Myometrial cell (primary cell): ENCODE data around the gene PCDHGA1. TPM values are rescaled to one million over a fixed set of nuclear protein-coding genes. Genes with fewer than 3 reads are reported as not detected.

Experiments
- total RNA-seq: library from RNA; depleted of rRNA; stranded (reverse); fragments of >200 nt; gene quantifications from 2 replicates; pipeline ENCODE4 v1.2.3, GENCODE V29; 2015

The PCDHGA1 gene
- total RNA-seq, 1 donor from 2014 or later: not detected

DNA sequence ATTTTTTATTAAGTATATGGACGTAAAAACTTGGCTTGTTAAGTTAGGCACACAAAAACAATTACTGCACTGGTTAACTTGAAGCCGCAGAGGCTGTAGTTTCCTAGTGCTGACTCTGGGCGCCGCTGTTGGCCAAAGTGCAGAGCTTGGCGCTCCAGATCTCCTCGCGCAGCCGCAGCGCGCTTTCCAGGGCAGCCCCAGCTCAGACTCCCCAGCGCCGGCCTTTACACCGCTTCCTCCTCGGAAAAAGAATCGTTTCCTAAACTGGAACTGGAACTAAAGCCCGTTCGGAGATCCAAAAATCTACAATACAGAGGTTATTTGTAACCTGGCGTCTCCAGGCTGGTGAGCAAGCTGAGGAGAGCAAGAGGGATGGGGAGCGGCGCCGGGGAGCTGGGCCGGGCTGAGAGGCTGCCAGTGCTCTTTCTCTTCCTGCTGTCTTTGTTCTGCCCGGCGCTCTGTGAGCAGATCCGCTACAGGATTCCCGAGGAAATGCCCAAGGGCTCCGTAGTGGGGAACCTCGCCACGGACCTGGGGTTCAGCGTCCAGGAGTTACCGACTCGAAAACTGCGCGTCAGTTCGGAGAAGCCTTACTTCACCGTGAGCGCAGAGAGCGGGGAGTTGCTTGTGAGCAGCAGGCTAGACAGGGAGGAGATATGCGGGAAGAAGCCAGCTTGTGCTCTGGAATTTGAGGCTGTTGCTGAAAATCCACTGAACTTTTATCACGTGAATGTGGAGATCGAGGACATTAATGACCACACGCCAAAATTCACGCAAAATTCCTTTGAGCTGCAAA, 67.6 kb downstream of the PCDHGA1 start, which contains the start of gene PCDHGB5:
Gene PCDHGB5, plus strand, starts transcription at position 192 of the 796 bp plus-strand sequence. Its CDS starts 181 bp downstream, at position 373.

GRCh38 chr5:141402553-141403243, 72.4 kb downstream of the PCDHGA1 start, which contains the start of gene PCDHGA9:
Gene PCDHGA9, plus strand, starts transcription at chr5:141402778. Its CDS starts 175 bp downstream, at chr5:141402953.

DNA sequence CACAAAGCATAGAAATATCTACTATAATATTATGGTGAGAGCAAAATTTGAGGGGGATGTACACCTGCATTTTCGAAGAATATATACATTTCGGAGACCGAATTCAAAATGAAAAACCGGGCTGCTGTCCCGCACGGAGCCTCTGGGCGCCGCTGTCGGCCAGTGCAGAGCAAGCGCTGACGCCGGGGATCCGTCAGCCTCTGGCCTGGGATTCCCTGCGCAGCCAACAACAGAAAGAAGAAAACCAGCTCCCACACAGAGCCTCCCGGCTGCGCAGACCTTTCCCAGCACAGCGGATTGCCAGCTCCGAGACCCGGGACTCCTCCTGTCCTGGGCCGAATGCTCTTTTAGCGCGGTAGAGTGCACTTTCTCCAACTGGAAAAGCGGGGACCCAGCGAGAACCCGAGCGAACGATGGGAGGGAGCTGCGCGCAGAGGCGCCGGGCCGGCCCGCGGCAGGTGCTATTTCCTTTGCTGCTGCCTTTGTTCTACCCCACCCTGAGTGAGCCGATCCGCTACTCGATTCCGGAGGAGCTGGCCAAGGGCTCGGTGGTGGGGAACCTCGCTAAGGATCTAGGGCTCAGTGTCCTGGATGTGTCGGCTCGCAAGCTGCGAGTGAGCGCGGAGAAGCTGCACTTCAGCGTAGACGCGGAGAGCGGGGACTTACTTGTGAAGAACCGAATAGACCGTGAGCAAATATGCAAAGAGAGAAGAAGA, 77.6 kb downstream of the PCDHGA1 start, which contains the start of gene PCDHGB6:
Gene PCDHGB6, plus strand, starts transcription at position 232 of the 716 bp plus-strand sequence. Its CDS starts 182 bp downstream, at position 414.

DNA sequence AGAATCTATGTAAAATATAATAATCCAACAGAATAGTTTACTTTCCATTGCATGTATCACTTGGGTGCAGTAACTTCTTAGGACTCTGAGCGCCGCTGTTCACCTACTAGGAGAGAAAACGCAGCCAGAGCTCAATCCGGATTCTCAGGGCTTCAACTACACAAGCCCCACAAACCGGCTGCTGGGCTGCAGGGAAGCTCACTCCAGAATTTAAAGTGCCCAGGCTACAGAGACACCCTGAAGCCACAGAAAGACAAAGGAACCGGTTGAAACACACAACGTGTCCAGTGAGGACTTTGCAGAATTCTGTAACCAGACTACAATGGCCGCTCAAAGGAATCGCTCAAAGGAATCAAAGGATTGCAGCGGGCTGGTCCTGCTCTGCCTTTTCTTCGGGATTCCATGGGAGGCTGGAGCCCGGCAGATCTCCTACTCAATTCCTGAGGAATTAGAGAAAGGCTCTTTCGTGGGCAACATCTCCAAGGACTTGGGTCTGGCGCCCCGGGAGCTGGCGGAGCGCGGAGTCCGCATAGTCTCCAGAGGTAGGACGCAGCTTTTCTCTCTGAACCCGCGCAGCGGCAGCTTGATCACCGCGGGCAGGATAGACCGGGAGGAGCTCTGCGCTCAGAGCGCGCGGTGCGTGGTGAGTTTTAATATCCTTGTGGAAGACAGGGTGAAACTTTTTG, 82.7 kb downstream of the PCDHGA1 start, which contains the start of gene PCDHGA10:
Gene PCDHGA10, plus strand, starts transcription at position 134 of the 686 bp plus-strand sequence. Its CDS starts 189 bp downstream, at position 323.

GRCh38 chr5:141417494-141418172, 87.3 kb downstream of the PCDHGA1 start, which contains the start of gene PCDHGB7:
Gene PCDHGB7, plus strand, starts transcription at chr5:141417677. Its CDS starts 183 bp downstream, at chr5:141417860.

DNA sequence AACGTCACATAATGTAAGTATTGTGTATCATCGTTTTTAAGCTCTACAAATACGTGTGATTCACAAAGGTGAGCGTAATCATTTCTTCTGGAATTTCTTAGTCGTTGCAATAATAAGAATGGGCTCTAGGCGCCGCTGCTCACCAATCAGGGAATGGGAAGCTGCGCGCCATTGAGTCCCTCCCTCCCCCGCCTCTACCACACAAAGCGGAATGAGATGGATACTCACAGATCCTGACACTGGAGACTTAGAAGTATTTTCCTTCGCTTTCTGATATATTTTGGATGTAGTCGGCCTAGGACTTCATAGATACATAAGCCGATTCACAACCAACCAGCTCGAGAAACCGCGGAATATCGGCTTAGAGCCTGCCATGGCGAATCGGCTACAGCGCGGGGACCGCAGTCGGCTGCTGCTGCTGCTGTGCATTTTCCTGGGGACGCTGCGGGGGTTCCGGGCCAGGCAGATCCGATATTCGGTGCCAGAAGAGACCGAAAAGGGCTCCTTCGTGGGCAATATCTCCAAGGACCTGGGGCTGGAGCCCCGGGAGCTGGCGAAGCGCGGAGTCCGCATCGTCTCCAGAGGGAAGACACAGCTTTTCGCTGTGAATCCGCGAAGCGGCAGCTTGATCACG, 90.7 kb downstream of the PCDHGA1 start, which contains the start of gene PCDHGA11:
Gene PCDHGA11, plus strand, starts transcription at position 197 of the 634 bp plus-strand sequence. Its CDS starts 177 bp downstream, at position 374.

DNA sequence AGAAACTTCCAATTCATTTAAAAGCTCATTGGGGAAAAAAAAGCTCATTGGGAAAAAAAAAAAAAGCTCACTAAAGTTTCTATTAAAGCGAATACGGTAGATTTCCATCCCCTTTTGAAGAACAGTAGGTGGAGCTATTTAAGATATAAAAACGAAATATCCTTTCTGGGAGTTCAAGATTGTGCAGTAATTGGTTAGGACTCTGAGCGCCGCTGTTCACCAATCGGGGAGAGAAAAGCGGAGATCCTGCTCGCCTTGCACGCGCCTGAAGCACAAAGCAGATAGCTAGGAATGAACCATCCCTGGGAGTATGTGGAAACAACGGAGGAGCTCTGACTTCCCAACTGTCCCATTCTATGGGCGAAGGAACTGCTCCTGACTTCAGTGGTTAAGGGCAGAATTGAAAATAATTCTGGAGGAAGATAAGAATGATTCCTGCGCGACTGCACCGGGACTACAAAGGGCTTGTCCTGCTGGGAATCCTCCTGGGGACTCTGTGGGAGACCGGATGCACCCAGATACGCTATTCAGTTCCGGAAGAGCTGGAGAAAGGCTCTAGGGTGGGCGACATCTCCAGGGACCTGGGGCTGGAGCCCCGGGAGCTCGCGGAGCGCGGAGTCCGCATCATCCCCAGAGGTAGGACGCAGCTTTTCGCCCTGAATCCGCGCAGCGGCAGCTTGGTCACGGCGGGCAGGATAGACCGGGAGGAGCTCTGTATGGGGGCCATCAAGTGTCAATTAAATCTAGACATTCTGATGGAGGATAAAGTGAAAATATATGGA, 100.2 kb downstream of the PCDHGA1 start, which contains the start of gene PCDHGA12:
Gene PCDHGA12, plus strand, starts transcription at position 176 of the 782 bp plus-strand sequence. Its CDS starts 253 bp downstream, at position 429.

DNA sequence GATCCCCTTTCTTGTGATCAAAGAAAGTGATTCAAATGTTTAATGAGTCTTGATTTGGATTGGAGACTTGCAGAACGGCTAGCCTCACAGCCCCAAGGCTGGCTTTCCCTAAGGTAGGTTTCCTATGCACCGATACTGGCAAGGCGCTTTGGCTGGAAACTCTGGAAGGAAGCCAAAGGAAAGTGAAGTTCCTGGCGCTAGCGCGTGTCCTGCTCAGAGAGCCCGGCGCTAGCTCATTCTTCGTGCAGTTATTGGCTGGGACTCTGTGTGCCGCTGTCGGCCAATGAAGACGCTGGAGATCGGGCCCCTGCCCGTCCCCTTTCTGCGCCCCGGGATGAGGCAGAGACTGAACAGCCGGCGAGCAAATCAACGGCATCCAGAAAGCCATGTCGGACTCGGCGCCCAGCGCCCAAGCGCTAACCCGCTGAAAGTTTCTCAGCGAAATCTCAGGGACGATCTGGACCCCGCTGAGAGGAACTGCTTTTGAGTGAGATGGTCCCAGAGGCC, 145.4 kb downstream of the PCDHGA1 start, which contains the start of gene PCDHGC3:
Gene PCDHGC3, plus strand, starts transcription at position 342 of the 507 bp plus-strand sequence. Its CDS starts 151 bp downstream, at position 493.

GRCh38 chr5:141484641-141485311, 154.5 kb downstream of the PCDHGA1 start, which contains the start of gene PCDHGC4:
Gene PCDHGC4, plus strand, starts transcription at chr5:141485030. Its CDS starts 144 bp downstream, at chr5:141485174.

DNA sequence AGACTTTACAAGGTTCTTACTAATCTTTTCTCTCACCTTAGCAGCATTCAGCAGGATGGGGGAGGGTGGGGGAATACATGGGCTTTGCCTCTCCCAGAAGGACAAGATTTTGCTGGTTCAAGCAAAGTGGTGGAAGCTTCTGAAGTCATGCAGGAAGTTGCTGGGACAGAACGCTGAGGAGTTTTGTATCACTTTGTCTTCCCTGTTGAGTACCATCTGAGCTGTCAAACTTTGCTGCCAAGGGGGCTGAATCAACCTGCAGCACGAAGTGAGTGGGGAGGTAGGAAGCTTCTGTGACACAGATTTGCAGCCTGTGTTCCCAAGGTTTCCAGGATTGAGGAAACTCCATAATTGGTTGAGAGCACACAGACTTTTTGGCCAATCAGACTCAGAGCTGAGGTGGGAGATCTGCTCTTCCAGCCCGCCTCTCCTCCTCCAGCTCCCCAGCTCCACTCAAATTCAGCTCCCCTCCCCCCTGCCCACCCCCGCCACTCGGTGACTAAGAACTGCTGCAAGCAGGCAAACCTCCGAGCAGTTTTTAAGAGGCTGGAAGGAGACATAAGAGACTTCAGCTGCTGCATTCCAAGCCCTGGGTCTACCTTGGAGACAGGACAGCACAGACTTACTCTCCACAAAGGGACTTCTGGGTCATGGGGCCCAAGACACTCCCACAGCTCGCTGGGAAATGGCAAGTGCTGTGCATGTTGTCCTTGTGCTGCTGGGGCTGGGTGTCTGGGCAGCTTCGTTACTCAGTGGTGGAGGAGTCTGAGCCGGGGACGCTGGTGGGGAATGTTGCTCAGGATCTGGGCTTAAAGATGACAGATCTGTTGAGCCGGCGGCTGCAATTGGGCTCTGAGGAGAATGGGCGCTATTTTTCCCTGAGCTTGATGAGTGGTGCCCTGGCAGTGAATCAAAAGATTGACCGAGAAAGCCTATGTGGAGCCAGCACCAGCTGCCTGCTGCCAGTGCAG, 158.6 kb downstream of the PCDHGA1 start, which contains the start of gene PCDHGC5:
Gene PCDHGC5, plus strand, starts transcription at position 491 of the 971 bp plus-strand sequence. Its CDS starts 160 bp downstream, at position 651.

Other genes starting within 250 kb of the PCDHGA1 start
- gene PCDHB2, start 235.9 kb upstream of the PCDHGA1 start, total RNA-seq: 0.18 and 0.29 TPM in 2 replicates
- gene PCDHB3, start 230.0 kb upstream of the PCDHGA1 start, total RNA-seq: 0.89 TPM in 1 of 2 replicates, not detected in the other
- not detected in 2 replicates for gene PCDHB4, start 208.7 kb upstream of the PCDHGA1 start, total RNA-seq
- under 0.01 TPM in 1 of 2 replicates, not detected in the other for gene PCDHB5, start 195.3 kb upstream of the PCDHGA1 start, total RNA-seq
- not detected in 2 replicates for gene PCDHB6, start 180.5 kb upstream of the PCDHGA1 start, total RNA-seq
- gene PCDHB7, start 157.9 kb upstream of the PCDHGA1 start, total RNA-seq: under 0.01 and 1.4 TPM in 2 replicates
- gene PCDHB8, start 152.7 kb upstream of the PCDHGA1 start, total RNA-seq: not detected in 2 replicates
- under 0.01 TPM in 2 replicates for gene PCDHB16, start 148.1 kb upstream of the PCDHGA1 start, total RNA-seq
- gene PCDHB9, start 143.4 kb upstream of the PCDHGA1 start, total RNA-seq: 0.18 TPM in 1 of 2 replicates, not detected in the other
- 0.58 TPM in 1 of 2 replicates, not detected in the other for gene PCDHB10, start 138.2 kb upstream of the PCDHGA1 start, total RNA-seq
- not detected in 2 replicates for gene PCDHB11, start 130.9 kb upstream of the PCDHGA1 start, total RNA-seq
- not detected in 2 replicates for gene PCDHB12, start 121.8 kb upstream of the PCDHGA1 start, total RNA-seq
- gene PCDHB13, start 116.6 kb upstream of the PCDHGA1 start, total RNA-seq: under 0.01 TPM in 1 of 2 replicates, not detected in the other
- under 0.01 and 1.7 TPM in 2 replicates for gene PCDHB14, start 107.2 kb upstream of the PCDHGA1 start, total RNA-seq
- 0.35 TPM in 1 of 2 replicates, not detected in the other for gene PCDHB15, start 85.1 kb upstream of the PCDHGA1 start, total RNA-seq
- gene SLC25A2, start 26.5 kb upstream of the PCDHGA1 start, total RNA-seq: under 0.01 TPM in 1 of 2 replicates, not detected in the other
- 45.8 and 59.5 TPM in 2 replicates for gene TAF7, start 9.7 kb upstream of the PCDHGA1 start, total RNA-seq
- 0.53 and 1.4 TPM in 2 replicates for gene PCDHGA2, start 8.2 kb downstream of the PCDHGA1 start, total RNA-seq
- 0.18 TPM in 1 of 2 replicates, not detected in the other for gene PCDHGA3, start 13.3 kb downstream of the PCDHGA1 start, total RNA-seq
- 0.35 TPM in 1 of 2 replicates, not detected in the other for gene PCDHGB1, start 19.6 kb downstream of the PCDHGA1 start, total RNA-seq
- 0.58 and 2.1 TPM in 2 replicates for gene PCDHGA4, start 24.5 kb downstream of the PCDHGA1 start, total RNA-seq
- gene PCDHGB2, start 29.5 kb downstream of the PCDHGA1 start, total RNA-seq: 0.53 and 0.86 TPM in 2 replicates
- gene PCDHGA5, start 33.6 kb downstream of the PCDHGA1 start, total RNA-seq: 0.29 and 0.89 TPM in 2 replicates
- 0.58 and 0.71 TPM in 2 replicates for gene PCDHGB3, start 39.7 kb downstream of the PCDHGA1 start, total RNA-seq
- 0.86 and 1.4 TPM in 2 replicates for gene PCDHGA6, start 43.4 kb downstream of the PCDHGA1 start, total RNA-seq
- gene PCDHGA7, start 52.2 kb downstream of the PCDHGA1 start, total RNA-seq: 0.89 and 2.0 TPM in 2 replicates
- gene PCDHGB4, start 57.2 kb downstream of the PCDHGA1 start, total RNA-seq: 3.9 and 4.6 TPM in 2 replicates
- gene PCDHGA8, start 62.1 kb downstream of the PCDHGA1 start, total RNA-seq: 0.71 and 0.86 TPM in 2 replicates
- 6.7 and 7.2 TPM in 2 replicates for gene PCDHGB5, start 67.4 kb downstream of the PCDHGA1 start, total RNA-seq
- gene PCDHGA9, start 72.3 kb downstream of the PCDHGA1 start, total RNA-seq: 0.86 and 1.9 TPM in 2 replicates
- gene PCDHGB6, start 77.5 kb downstream of the PCDHGA1 start, total RNA-seq: 0.29 and 0.89 TPM in 2 replicates
- 4.3 and 4.6 TPM in 2 replicates for gene PCDHGA10, start 82.5 kb downstream of the PCDHGA1 start, total RNA-seq
- gene PCDHGB7, start 87.2 kb downstream of the PCDHGA1 start, total RNA-seq: 4.3 and 6.0 TPM in 2 replicates
- 5.3 and 8.4 TPM in 2 replicates for gene PCDHGA11, start 90.5 kb downstream of the PCDHGA1 start, total RNA-seq
- 14.9 and 15.6 TPM in 2 replicates for gene PCDHGA12, start 100.0 kb downstream of the PCDHGA1 start, total RNA-seq
- gene PCDHGC3, start 145.5 kb downstream of the PCDHGA1 start, total RNA-seq: 38.6 TPM in 2 replicates
- gene PCDHGC4, start 154.5 kb downstream of the PCDHGA1 start, total RNA-seq: under 0.01 and 0.58 TPM in 2 replicates
- gene PCDHGC5, start 158.6 kb downstream of the PCDHGA1 start, total RNA-seq: 0.71 and 1.2 TPM in 2 replicates